PC-9 (cell line): ENCODE results near the gene TTC27.

Source experiments
- CTCF ChIP-seq: fragments of 200-600 bp; sonication (generic); conservative IDR thresholded peaks from 2 replicates; pipeline ENCODE4 v1.6.1; 2017; ENCODE audit warnings: mixed run types, antibody characterized with exemption, mild to moderate bottlenecking, moderate library complexity
- EZH2 ChIP-seq: fragments of 200-600 bp; sonication (generic); IDR thresholded peaks from 2 replicates; pipeline ENCODE4 v1.8.0; 2017; ENCODE audit warnings: antibody characterized with exemption, low read depth

- TF ChIP-seq CTCF (no peak), EZH2 (no peak)
These were observed 234.6 kb downstream of the TTC27 start for GRCh38 chr2:32862269-32863055.
